NT2/D1 (cell line): Measurements from ENCODE around the gene HOXD11.

Source experiments
- SUZ12 ChIP-seq: IDR thresholded peaks from 2 replicates; pipeline ENCODE4 v1.6.1; 2011; ENCODE audit not compliant: insufficient read length, insufficient read depth; ENCODE audit errors: extremely low read depth
- YY1 ChIP-seq: IDR thresholded peaks from 2 replicates; pipeline ENCODE4 v1.6.1; 2011; ENCODE audit not compliant: insufficient read length, insufficient read depth
- ZNF274 ChIP-seq: IDR thresholded peaks from 2 replicates; pipeline ENCODE4 v1.6.1; 2011; ENCODE audit warnings: mild to moderate bottlenecking, low read depth, low read length

DNA sequence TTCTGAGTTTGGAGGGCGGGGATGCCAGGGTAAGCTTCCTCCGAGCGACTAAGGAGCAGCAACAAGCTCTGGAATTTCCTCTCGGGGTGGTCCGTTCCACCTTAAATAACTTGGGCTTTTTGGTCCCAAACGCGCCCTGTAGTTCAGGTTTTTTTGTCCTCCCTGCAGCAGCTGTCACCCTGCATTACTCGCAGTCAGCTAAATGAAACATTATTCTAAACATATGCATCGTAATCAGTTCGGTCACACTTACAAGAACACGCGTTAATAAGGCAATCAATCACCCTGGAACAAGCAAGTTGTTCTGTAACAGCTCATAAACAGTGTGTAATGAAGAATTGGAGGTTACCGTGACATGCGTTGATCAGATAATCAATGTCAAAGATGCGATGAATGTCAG, 31.6 kb upstream of the HOXD11 start:
- TF ChIP-seq YY1 (no peak), ZNF274 (no peak), SUZ12 (no peak)
